IMR-90 (cell line): ENCODE data around the gene RTN3. TPM values are rescaled to one million over a fixed set of nuclear protein-coding genes. Genes with fewer than 3 reads are reported as not detected.
"Not testable (repeated sequence)": the region's sequence is repeated elsewhere in the genome, so short reads cannot be mapped to it uniquely, and the experiment has no call there.

ENCODE experiments used
- ATAC-seq: fragments of 200-7000 bp; cut with Tn5 transposase; 2 replicates; pipeline ENCODE4 v1.9.1; 2020; ENCODE audit warnings: low read depth, mild to moderate bottlenecking, moderate library complexity
- BruUV-seq: library from RNA; stranded (reverse); fragments of 400-500 nt; replicated peaks from 2 replicates; lab custom pipeline; 2021; lab: Mats Ljungman, UMichigan
- CTCF ChIA-PET: fragments of 300-600 bp; formaldehyde crosslinking; extraction: SDS; loops from one replicate; lab custom pipeline; 2021; ENCODE audit warnings: antibody characterized with exemption; lab: Yijun Ruan, JAX
- POLR2A ChIA-PET: fragments of 300-600 bp; sonication (Branson Sonifier 250); formaldehyde crosslinking; loops from one replicate; lab custom pipeline; 2022; ENCODE audit warnings: antibody characterized with exemption; ENCODE audit not compliant: unreplicated experiment; lab: Charles Lee
- DNase-seq: peaks from one replicate; pipeline ENCODE4 v3.0.0; 2013
- H2AFZ ChIP-seq: replicated peaks from 2 replicates; pipeline ENCODE3; 2013; ENCODE audit warnings: low read length, mild to moderate bottlenecking; ENCODE audit not compliant: poor library complexity
- H2AK5ac ChIP-seq: 2 replicates; pipeline ENCODE4 v1.6.1; 2013; ENCODE audit warnings: low read depth, low read length, inconsistent platforms
- H2AK9ac ChIP-seq: replicated peaks from 2 replicates; pipeline ENCODE3; 2013; ENCODE audit warnings: mild to moderate bottlenecking, low read depth, low read length, moderate library complexity; ENCODE audit not compliant: poor library complexity
- H2BK120ac ChIP-seq: 2 replicates; pipeline ENCODE4 v1.6.1; 2013; ENCODE audit warnings: low read depth, low read length, inconsistent platforms
- H2BK15ac ChIP-seq: 3 replicates; pipeline ENCODE4 v1.6.1; 2013; ENCODE audit warnings: low read depth, low read length, inconsistent platforms
- H2BK20ac ChIP-seq: 2 replicates; pipeline ENCODE4 v1.6.1; 2013; ENCODE audit warnings: low read depth, mild to moderate bottlenecking, inconsistent platforms, low read length, moderate library complexity
- H2BK5ac ChIP-seq: 2 replicates; pipeline ENCODE4 v1.6.1; 2013; ENCODE audit warnings: mild to moderate bottlenecking, low read depth, low read length, inconsistent platforms; ENCODE audit not compliant: poor library complexity, severe bottlenecking
- H3K14ac ChIP-seq: replicated peaks from 2 replicates; pipeline ENCODE4 v1.6.1; 2013; ENCODE audit warnings: low read depth, low read length, inconsistent platforms
- H3K18ac ChIP-seq: 2 replicates; pipeline ENCODE4 v1.6.1; 2013; ENCODE audit warnings: low read depth, low read length, control low read depth
- H3K23ac ChIP-seq: 2 replicates; pipeline ENCODE4 v1.6.1; 2013; ENCODE audit warnings: low read depth, low read length, inconsistent platforms
- H3K27ac ChIP-seq: 2 replicates; pipeline ENCODE4 v1.5.1; 2013; ENCODE audit warnings: mild to moderate bottlenecking, control low read depth, low read length; ENCODE audit not compliant: insufficient read depth
- H3K27me3 ChIP-seq: 2 replicates; pipeline ENCODE4 v1.6.1; 2013; ENCODE audit warnings: low read length; ENCODE audit not compliant: control insufficient read depth, insufficient read depth
- H3K36me3 ChIP-seq: 2 replicates; pipeline ENCODE4 v1.6.1; 2013; ENCODE audit warnings: low read length, mixed read lengths; ENCODE audit not compliant: control insufficient read depth, insufficient read depth
- H3K4ac ChIP-seq: 2 replicates; pipeline ENCODE4 v1.6.1; 2013; ENCODE audit warnings: low read depth, low read length, inconsistent platforms
- H3K4me1 ChIP-seq: 2 replicates; pipeline ENCODE4 v1.6.1; 2013; ENCODE audit warnings: low read length, mixed read lengths; ENCODE audit not compliant: control insufficient read depth, insufficient read depth
- H3K4me2 ChIP-seq: 2 replicates; pipeline ENCODE4 v1.6.1; 2013; ENCODE audit warnings: low read depth, mild to moderate bottlenecking, control low read depth, low read length, moderate library complexity
- H3K4me3 ChIP-seq: 2 replicates; pipeline ENCODE4 v1.5.1; 2013; ENCODE audit warnings: low read depth, mild to moderate bottlenecking, control low read depth, low read length, moderate library complexity; ENCODE audit not compliant: insufficient read depth
- H3K56ac ChIP-seq: 2 replicates; pipeline ENCODE4 v1.6.1; 2013; ENCODE audit warnings: low read length, inconsistent platforms; ENCODE audit not compliant: insufficient read depth; ENCODE audit errors: extremely low read depth
- H3K79me1 ChIP-seq, 2 experiments: 2 replicates each; pipeline ENCODE4 v1.6.1; 2013; ENCODE audit warnings: low read length in 2 of 2, inconsistent platforms in 1 of 2, low read depth in 1 of 2
- H3K9ac ChIP-seq: 2 replicates; pipeline ENCODE4 v1.6.1; 2013; ENCODE audit warnings: low read depth, low read length, control low read depth
- H3K9me1 ChIP-seq: 2 replicates; pipeline ENCODE4 v1.6.1; 2013; ENCODE audit warnings: low read length, inconsistent platforms; ENCODE audit not compliant: insufficient read depth
- H3K9me3 ChIP-seq: 2 replicates; pipeline ENCODE4 v1.6.1; 2013; ENCODE audit warnings: low read length; ENCODE audit not compliant: control insufficient read depth, insufficient read depth
- H4K20me1 ChIP-seq: 2 replicates; pipeline ENCODE4 v1.6.1; 2013; ENCODE audit warnings: low read length, inconsistent platforms; ENCODE audit not compliant: insufficient read depth
- H4K5ac ChIP-seq: 2 replicates; pipeline ENCODE4 v1.6.1; 2013; ENCODE audit warnings: mild to moderate bottlenecking, low read depth, low read length, control low read depth
- H4K8ac ChIP-seq, 2 experiments: 2 replicates each; pipeline ENCODE4 v1.6.1; 2013; ENCODE audit warnings: low read depth in 2 of 2, low read length in 2 of 2, control low read depth in 1 of 2, inconsistent platforms in 1 of 2
- H4K91ac ChIP-seq: 2 replicates; pipeline ENCODE4 v1.6.1; 2013; ENCODE audit warnings: low read depth, low read length, inconsistent platforms; ENCODE audit not compliant: insufficient read depth
- BHLHE40 ChIP-seq: fragments of 150-350 bp; IDR thresholded peaks from 2 replicates; pipeline ENCODE4 v1.6.1; 2016; ENCODE audit warnings: mild to moderate bottlenecking, low read depth, low read length
- CEBPB ChIP-seq: IDR thresholded peaks from 2 replicates; pipeline ENCODE4 v1.6.1; 2012; ENCODE audit warnings: low read depth, low read length, improper control_type of control experiment
- WGBS, 2 experiments: methylation state at CpG; one replicate each; pipeline versions ENCODE4 v1.1.5 to v1.1.7; 2013; ENCODE audit warnings: missing lambda C conversion rate in 2 of 2; ENCODE audit not compliant: insufficient read length in 1 of 2; ENCODE audit errors: extremely low coverage in 2 of 2; 5-methylcytosine and 5-hydroxymethylcytosine counted together
- dilution Hi-C: fragments of 300-500 bp; cut with HindIII; formaldehyde crosslinking; loops from one replicate; pipeline ENCODE4 v1.14.3; 2018; ENCODE audit warnings: low sequenced_read_pairs; ENCODE audit not compliant: unreplicated experiment
- in situ Hi-C: fragments of 300-500 bp; cut with MboI; formaldehyde crosslinking; loops from 3 replicates; pipeline ENCODE4 v1.14.3; 2019; ENCODE audit warnings: low sequenced_read_pairs, inconsistent platforms, mixed read lengths
- intact Hi-C: fragments of 100-400 bp; cut with micrococcal nuclease; formaldehyde crosslinking; loops from 2 replicates; pipeline ENCODE4 v1.10.0; 2022
- polyA plus RNA-seq, 3 experiments: library from polyadenylated mRNA; depleted of rRNA; stranded (reverse); fragments of >200 nt; gene quantifications; 2 replicates each; pipeline ENCODE4 v1.2.3, GENCODE V29; 2012; ENCODE audit warnings: low replicate concordance in 1 of 3
- total RNA-seq: library from RNA; depleted of rRNA; stranded (reverse); fragments of >200 nt; gene quantifications from 2 replicates; pipeline ENCODE4 v1.2.3, GENCODE V29; 2012

The RTN3 gene
- total and polyA plus RNA-seq, 2 of the 4 experiments (the other 2 are of a cell fraction), result 31.2 to 64.6 TPM

DNA sequence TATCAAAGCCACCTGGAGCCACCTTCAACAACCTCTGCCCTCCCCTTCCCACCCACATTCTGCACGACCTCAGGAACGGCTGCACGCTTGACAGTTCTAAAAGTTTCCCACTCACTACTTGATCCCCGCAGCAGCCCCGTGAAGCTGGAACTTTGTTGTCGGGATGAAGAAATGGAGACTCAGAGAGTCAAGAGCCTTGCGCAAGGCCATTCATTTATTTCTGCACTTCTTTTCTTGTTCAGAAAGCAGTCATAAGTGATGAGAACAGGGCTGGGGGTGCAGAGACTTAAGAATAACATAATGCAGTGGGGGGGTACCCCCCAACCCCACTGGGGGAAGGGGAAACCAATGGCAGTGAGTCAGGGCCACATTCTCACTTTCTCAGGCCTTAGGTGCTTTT lies 89.5 kb downstream of the RTN3 start:
- Histone ChIP-seq H3K36me3 (peaks cover 3% of the 10 kb centered on the region; the same call in 1 of the 2 replicates), H3K14ac (no peak overlapping the region), H3K9me1 (peaks cover 7% of the 10 kb centered on the region), H3K4ac (no peak overlapping the region), H4K8ac (no peak overlapping the region), H3K23ac (no peak overlapping the region), H2AK5ac (no peak overlapping the region), H4K5ac (no peak overlapping the region), H3K4me1 (peaks cover 12% of the 10 kb centered on the region), H4K20me1 (peaks cover 20% of the 10 kb centered on the region), H2BK20ac (no peak overlapping the region), H4K91ac (no peak overlapping the region), H3K4me3 (no peak overlapping the region), H3K9ac (no peak overlapping the region), H3K79me1 (peaks cover 5 to 22% of the 10 kb centered on the region in 2 experiments), H3K4me2 (no peak overlapping the region), H3K27me3 (no peaks in the 10 kb centered on the region; the same call in 1 of the 2 replicates), H3K27ac (no peak overlapping the region), H2BK15ac (no peak overlapping the region), H2BK120ac (no peak overlapping the region), H2BK5ac (no peak overlapping the region), H3K56ac (no peak overlapping the region), H2AK9ac (peak overlapping the region; percentile 66), H3K9me3 (no peaks in the 10 kb centered on the region), H3K18ac (no peak overlapping the region), H2AFZ (peak overlapping the region; percentile 26)
- in situ Hi-C loops (no loop called here), dilution Hi-C loops (no loop called here), intact Hi-C loops (loop anchor here (2.0 kb wide), 1 partner anchor 64 kb away; no protein-coding TSS in a partner anchor)
- TF ChIP-seq BHLHE40, result no peak
- TF ChIP-seq CEBPB, result peak; percentile 78
- ATAC-seq (no peak), DNase-seq (no peak)
- ChIA-PET CTCF (no interaction called here), POLR2A (no interaction called here)
- BruUV-seq, result no TSS peak
- WGBS, 2 experiments, result no CpG with 5 or more reads among the region's 7 CpGs

DNA sequence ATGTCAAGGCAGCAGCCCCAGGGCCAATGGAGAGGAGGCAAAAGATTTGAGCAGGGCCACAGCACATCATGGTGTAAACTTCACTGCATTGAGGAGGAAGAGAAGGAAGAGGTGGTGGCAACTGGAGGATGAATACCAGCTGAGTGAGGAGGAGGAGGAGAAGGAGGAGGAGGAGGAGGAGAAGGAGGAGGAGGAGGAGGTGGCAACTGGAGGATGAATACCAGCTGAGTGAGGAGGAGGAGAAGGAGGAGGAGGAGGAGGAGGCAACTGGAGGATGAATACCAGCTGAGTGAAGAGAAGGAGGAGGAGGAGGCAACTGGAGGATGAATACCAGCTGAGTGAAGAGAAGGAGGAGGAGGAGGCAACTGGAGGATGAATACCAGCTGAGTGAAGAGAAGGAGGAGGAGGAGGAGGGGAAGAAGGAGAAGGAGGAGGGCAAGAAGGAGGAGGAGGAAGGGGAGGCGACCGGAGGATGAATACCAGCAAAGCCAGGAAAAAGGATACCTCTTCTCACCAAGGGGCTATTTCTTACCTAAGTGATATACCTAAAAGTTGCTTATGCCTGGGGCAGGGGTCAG lies 90.5 kb downstream of the RTN3 start:
- H4K20me1 ChIP-seq, H3K9me1 ChIP-seq, ATAC-seq, H3K27ac ChIP-seq, BruUV-seq, DNase-seq, in situ Hi-C loops, H4K91ac ChIP-seq, POLR2A ChIA-PET, H3K18ac ChIP-seq, H2BK120ac ChIP-seq, H3K4me3 ChIP-seq, H2BK15ac ChIP-seq, H3K4me2 ChIP-seq, dilution Hi-C loops, H3K4me1 ChIP-seq, H3K9me3 ChIP-seq, H3K9ac ChIP-seq, H2AK9ac ChIP-seq, H3K23ac ChIP-seq, H3K56ac ChIP-seq, H3K27me3 ChIP-seq, H3K36me3 ChIP-seq: not testable (repeated sequence)
- WGBS, 2 experiments, result no CpG with 5 or more reads among the region's 2 CpGs
- Histone ChIP-seq H2BK20ac (peak overlapping the region; percentile 46; the same call in 1 of the 2 replicates), H2AK5ac (peak overlapping the region; percentile 15), H2AFZ (peak overlapping the region; percentile 77), H3K79me1 (peaks cover 5 to 12% of the 10 kb centered on the region in 2 experiments), H3K14ac (0 out of 2 replicates have a peak overlapping the region, but pooled peaks have one; percentile 15), H4K8ac (peak overlapping the region in 1 of 2 experiments; percentile 69; a peak in 2 of 4 replicates), H4K5ac (peak overlapping the region; percentile 27), H2BK5ac (peak overlapping the region; percentile 39), H3K4ac (peak overlapping the region; percentile 67)
- intact Hi-C loops, result loop anchor here (2.0 kb wide), 1 partner anchor 63 kb away; no protein-coding TSS in a partner anchor
- CTCF ChIA-PET, result interaction anchor here (0.6 kb wide), 1 partner anchor 9 kb away, joined by 3 read pairs; no protein-coding TSS in a partner anchor
